HG03280 (cell line): ENCODE measurements around the gene SH3PXD2B.

ENCODE experiments used
- ATAC-seq: cut with Tn5 transposase; IDR thresholded peaks from one replicate; pipeline ENCODE4 v1.9.1; 2021; ENCODE audit warnings: mild to moderate bottlenecking, moderate library complexity; ENCODE audit not compliant: unreplicated experiment

Gene SH3PXD2B

DNA sequence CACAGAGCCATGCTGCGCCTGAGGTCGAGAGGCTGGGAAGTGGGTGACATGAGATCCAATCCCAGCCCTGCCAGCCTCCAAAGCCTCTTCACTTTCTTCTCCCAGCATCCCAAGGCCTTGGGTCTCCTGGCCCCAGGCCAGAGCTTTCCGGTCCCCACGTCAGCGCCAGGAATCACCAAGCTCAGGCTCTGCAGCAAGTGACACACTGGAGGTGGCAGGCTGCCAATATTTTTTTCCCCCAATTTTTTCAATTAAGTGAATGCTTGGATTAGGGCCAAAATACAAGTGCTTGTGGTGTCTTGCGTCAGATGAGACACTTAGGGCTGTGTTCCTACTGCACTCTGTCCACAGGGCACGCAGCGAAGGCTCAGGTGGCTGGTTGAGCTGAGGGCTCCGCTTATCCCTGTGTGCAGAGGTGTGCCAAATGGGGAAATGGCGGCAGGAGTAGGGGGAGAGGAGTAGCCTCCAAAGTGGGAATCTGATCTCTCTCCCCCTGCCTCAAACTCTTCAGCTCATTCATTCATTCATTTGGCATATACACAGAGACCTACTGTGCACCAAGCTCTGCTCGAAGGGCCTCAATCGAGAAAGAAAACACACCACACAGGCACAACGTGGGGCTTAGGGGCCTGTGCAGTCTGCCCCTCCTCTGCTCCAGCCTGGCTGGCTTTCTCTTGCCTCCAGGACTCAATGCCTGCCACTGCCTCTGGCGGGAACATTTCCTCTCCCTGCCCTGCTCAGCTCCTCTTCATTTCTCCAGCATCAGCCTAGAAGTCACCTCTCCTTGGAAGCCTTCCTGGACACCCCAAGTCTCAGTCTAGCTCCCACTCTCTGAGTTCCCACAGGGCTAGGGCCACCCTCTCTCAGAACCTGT is 16.6 kb downstream of the SH3PXD2B start:
- ATAC-seq: no peak

GRCh38 chr5:172436879-172437369 is 17.4 kb downstream of the SH3PXD2B start:
- ATAC-seq: no peak

DNA sequence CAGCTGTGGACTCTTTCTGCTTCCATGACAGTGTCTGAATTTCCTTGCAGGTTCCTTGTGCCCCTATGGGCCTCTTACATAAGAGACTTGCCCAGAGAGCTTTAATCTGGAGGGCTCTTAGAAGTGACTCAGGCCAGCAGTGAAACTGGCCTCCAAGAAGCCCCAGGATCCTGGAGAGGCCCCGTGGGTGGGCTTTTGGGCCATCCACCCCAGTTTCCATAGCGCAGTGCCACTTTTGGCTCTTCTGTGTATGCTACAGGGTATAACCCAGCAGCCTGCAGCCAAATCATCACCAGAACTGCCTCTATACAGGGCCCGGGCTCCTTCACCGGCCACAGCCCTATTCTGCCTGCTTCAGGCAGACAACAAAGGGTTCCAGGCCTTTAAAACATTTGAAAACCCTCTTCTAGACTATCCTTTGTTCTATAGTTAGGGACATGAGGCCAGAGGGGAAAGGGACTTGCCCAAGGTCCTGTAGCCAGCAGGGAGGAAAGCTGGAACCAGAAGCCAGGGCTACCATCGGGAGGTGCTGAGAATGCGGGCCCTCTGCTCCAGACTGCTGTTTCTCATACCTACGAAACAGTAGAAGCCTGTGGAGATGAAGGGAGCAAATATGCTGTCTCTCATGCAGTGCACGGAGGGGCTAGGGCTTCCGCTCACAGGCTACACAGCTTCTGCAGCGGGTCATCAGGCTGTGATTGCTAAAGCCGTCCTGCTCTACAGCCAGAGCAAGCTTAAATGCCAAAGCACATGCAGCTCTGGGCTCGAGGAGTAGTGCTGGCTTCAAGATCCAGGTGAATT is 18.0 kb downstream of the SH3PXD2B start:
- ATAC-seq: no peak

DNA sequence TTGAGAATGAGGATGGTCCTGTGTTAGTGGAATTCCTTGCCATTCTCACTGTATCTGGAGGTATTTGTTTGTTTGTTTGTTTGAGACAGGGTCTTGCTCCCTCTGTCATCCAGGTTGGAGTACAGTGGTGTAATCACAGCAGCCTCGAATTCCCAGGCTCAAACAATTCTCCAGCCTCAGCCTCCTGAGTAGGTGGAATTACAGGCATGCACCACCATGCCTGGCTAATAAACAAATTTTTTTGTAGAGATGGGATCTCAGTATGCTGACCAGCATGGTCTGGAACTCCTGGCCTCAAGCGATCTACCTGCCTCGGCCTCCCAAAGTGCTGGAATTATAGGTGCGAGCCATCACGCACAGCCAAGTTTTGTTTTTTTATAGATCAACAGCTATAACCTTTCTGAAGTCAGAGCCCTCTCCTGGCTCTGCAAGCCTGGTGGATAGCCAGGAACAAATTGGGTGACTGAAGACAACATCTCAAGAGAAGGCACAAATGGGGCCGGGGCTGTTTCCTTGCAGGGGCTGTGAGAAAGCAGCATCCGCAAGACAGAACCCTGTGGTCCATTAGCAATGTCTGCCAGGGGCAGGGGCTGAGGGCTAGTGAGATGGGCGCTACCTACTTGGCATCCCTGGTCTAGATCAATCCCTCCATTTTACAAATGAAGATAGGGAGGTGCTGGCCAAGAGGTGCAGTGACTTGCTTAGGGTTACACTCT is 18.8 kb downstream of the SH3PXD2B start:
- ATAC-seq: no peak

- no peak for ATAC-seq
These were observed 20.1 kb downstream of the SH3PXD2B start for GRCh38 chr5:172434251-172434650.

DNA sequence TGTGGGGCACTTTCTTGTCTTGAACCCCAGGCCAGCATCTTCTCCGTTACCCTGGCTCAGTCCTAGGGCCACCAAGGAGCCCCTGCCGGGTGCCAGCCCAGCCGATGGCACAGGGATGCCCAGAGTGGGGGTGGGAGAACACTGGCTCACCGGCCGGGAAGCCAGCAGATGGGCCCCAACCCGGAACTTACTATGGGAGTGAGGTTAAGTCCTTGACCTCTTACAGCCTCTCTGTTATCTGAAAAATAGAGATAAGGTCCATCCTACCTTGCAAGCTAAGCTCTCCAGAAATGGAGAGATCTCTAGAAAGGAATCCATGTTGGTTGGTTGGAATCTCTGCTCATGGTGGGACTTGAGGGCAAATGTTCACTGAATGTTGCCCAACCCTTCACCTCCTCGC is 20.8 kb downstream of the SH3PXD2B start:
- no peak for ATAC-seq

- ATAC-seq: no peak
These were observed 21.3 kb downstream of the SH3PXD2B start for GRCh38 chr5:172433071-172433470.

- no peak for ATAC-seq
These were observed 24.0 kb downstream of the SH3PXD2B start for GRCh38 chr5:172430354-172430753.

DNA sequence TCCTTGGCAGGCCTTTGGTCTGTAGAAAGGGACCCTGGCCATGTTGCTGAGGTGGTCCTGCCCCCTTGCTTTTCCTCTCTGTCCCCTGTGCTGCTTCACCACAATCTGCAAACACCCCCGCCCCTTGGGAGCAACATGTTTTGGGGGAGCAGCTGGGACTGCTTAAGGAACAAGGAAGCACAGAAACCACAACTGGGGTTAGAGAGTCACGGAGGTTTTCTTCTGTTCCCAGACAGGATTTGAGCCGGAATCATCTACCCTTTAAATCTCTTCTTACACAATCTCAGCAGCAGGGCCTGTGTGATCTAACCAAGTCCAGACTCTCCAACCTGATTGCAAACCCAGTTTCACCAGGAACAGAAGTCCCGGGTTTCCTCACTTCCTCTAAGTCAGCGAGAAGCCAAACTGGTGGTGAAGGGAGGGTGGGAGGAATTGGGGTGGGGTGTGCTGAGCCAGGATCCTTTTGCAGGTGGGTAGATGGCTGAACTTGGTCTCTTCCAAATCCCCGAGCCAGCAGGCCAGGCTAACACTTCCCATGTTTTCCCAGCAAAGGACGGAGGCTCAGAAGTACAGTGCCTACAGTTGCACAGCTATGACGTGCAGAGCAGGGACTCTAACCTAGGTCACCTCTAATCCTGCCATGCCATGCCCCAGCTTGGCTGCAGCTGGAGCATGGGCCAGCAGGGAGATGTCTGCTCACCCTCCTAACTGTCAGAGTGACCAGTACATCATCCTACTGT is 25.0 kb downstream of the SH3PXD2B start:
- no peak for ATAC-seq

GRCh38 chr5:172428224-172429166 is 25.8 kb downstream of the SH3PXD2B start:
- ATAC-seq: no peak

GRCh38 chr5:172427202-172427601 is 27.1 kb downstream of the SH3PXD2B start:
- no peak for ATAC-seq

DNA sequence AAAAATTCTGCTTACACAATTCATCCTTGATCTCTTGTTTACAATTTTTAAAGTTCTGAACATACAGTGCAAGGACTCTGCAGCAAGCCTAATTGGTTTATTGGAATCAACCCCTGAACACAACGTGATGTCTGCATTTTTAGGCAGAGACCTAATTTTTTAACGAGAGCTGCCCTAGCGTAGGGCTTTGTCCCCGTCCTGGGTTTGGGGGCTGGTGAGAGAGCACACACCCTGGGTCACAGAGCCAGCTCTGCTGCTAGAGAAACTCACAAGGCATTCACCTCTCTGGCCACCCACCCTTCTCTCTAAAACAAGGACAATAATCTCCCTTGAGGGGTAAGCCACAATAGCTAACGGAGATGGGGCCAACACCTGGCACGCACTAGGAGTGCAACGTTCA is 28.2 kb downstream of the SH3PXD2B start:
- ATAC-seq: no peak

DNA sequence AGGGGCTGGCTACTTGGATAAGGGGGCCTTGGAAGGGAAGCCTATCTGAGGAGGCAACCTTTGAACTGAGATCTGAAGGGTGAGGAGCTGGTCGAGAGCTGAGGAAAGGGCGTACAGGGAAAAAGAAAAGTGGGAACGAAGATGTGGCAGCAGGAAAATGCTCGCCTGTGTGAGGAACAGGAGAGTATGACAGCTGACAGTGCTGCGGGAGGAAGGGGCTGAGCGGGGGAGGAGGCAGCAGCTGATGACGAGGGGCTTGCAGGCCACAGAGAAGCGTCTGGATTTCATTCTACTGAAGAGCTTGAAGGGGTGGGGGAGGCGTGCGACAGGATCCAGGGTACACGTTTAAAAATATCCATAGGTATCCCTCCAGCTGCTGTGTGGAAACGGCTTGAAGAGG is 28.9 kb downstream of the SH3PXD2B start:
- ATAC-seq: no peak

DNA sequence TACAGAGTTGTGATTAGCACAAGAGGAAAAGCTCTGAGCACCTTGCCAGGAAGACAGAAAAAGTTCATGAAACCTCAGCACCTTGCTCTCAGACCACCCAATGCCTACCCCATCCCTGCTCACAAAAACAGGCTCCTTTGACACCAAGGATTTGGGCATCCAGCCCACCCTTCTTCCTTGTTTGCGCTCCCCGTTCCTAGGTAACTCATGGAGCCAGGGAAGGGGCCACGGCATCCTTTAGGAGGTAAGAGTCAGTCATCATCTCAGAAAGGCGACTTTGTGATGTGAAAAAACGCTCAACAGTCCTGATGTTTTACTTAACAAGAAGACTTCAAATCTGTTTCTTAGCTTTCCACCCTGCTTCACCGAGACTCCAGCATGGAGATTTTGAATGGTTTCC is 29.5 kb downstream of the SH3PXD2B start:
- no peak for ATAC-seq

DNA sequence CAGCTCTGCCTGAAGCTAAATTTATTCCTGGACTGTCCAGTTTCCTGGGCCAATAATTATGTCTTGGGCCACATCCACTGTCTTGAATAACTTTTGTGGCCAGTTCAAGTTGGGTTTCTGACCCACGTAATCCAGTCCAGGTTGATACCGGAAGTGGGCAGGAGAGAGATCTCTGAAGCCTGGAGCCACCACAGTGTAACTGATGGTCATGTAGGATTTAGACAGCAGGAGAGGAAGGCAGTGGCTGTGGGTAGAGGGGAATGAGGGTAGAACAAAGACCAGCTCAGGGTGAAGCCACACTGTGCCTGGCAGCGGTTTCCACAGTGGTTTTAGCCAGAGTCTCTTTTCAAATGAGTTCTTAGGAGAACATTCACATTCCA is 30.2 kb downstream of the SH3PXD2B start:
- ATAC-seq: no peak

DNA sequence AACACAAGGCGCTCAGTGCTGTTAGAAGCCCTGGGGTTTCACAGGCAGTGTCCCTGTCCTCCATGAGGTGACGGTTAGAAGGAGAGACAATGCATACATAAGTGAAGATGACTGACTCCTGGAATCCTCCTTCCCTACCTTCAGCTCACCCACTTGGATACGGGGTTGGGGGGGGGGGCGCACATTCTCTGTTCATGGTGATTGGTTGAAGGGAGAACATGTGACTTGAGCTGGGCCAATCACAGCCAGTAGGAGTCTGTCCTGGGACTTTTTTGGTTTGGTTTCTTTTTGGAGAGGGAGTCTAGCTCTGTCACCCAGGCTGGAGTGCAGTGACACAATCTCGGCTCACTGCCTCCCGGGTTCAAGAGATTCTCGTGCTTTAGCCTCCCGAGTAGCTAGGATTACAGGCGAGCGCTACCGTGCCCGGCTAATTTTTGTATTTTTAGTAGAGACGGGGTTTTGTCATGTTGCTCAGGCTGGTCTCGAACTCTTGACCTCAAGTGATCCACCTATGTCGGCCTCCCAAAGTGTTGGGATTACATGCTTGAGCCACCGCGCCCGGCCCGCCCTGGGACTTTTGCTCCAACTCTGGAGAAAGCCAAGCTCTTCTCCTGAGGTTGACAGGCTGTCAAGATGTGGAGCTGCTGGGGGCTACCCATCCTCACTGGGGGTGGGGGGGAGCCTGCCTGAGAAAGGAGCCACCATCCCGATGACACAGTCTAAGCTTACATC is 30.8 kb downstream of the SH3PXD2B start:
- ATAC-seq: no peak

DNA sequence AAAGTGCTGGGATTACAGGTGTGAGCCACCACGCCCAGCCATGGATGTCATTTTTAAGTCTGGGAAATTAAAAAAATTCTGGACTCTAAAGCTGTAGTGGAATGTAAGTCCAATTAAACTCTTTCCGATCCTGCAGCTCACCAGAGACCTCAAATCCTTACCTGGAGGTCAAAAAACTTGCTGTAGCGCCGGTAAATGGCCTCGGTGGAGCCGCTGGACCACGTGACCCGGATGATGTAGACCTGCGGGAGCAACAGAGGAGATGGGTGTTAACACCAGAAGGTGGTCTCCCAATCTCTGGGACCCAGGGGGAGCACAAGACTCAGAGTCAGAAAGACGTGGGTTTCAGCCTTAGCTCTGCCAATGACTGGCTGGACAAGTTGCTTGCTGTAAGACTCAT is 32.1 kb downstream of the SH3PXD2B start:
- no peak for ATAC-seq

- no peak for ATAC-seq
These were observed 33.3 kb downstream of the SH3PXD2B start for GRCh38 chr5:172421020-172421419.
